ENCODE data around the gene TCF12.

TCF12 gene

DNA sequence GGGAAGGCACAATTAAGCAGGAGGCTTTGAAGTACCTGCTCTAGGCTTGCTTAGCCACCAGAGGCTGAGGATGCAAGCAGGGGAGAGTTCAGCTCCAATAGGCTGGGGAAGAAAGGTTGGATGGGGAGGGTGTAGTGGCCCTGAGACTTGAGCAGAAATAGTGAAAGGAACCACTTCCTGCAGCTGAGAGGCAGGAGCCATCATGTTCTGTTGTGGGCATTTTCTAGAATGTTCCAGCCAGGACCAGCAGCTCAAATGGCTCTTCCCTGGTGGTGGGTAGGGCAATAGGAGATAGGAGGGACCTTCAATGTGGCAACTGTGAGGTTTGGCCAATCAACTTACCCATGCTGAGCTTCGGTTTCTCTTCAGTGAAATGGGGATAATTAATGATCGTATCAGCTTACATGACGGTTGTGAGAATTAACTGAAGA, 378.7 kb downstream of the TCF12 start:
- TF ChIP-seq, protein P1, sequence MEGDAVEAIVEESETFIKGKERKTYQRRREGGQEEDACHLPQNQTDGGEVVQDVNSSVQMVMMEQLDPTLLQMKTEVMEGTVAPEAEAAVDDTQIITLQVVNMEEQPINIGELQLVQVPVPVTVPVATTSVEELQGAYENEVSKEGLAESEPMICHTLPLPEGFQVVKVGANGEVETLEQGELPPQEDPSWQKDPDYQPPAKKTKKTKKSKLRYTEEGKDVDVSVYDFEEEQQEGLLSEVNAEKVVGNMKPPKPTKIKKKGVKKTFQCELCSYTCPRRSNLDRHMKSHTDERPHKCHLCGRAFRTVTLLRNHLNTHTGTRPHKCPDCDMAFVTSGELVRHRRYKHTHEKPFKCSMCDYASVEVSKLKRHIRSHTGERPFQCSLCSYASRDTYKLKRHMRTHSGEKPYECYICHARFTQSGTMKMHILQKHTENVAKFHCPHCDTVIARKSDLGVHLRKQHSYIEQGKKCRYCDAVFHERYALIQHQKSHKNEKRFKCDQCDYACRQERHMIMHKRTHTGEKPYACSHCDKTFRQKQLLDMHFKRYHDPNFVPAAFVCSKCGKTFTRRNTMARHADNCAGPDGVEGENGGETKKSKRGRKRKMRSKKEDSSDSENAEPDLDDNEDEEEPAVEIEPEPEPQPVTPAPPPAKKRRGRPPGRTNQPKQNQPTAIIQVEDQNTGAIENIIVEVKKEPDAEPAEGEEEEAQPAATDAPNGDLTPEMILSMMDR (IDR thresholded peaks at IDR 0.05; ENCODE audit: low read length, missing control alignments): no peak
- DNase-seq (ENCODE audit: low read depth): no peak
- no peak overlapping the region for H3K4me3 ChIP-seq (replicated peaks; ENCODE audit: low read depth, low read length)

DNA sequence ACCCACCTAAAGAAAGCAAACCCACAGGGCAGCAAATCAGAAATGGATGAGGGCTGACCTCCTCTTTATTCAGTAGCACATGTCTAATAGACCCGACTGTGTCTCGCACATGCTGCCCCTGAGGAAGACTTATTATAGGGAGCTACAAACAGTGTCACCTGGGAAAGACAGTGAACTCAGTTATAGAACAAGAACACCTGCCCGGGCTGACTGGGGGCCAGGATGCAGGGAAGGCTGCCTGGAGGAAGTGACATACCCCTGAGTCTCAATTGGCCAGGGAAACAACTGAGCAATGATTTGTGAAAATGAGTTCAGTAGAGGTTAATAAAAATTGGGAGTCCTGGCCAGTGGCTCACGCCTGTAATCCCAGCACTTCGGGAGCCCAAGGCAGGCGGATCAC, 379.2 kb downstream of the TCF12 start:
- H3K4me3 ChIP-seq (replicated peaks; ENCODE audit: low read depth, low read length): no peak overlapping the region

DNA sequence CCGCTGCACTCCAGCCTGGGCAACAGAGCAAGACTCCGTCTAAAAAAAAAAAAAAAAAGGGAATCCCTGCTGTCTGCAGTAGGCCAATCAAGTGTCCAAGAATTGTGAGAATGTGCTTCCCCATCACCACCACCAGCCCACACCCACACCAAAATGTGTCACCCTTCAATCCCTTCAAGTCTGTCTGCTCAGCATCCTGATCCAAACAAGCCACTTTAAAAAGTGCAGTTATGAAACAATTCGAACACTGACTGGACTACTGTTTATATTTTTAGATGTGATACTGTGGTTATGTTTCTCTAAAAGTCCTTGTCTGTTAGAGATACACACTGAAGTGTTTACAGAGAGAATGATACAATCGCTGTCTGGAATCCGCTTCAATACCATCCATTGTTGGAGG, 379.8 kb downstream of the TCF12 start:
- TF ChIP-seq, protein P1 (IDR thresholded peaks at IDR 0.05; ENCODE audit: low read length, missing control alignments): no peak
- H3K4me3 ChIP-seq (replicated peaks; ENCODE audit: low read depth, low read length): no peak overlapping the region
- DNase-seq (ENCODE audit: low read depth): no peak

More for the DNA sequence above, 379.2 kb downstream of the TCF12 start:
- TF ChIP-seq, protein P1 (IDR thresholded peaks at IDR 0.05; ENCODE audit: low read length, missing control alignments): no peak
- DNase-seq (ENCODE audit: low read depth): no peak

DNA sequence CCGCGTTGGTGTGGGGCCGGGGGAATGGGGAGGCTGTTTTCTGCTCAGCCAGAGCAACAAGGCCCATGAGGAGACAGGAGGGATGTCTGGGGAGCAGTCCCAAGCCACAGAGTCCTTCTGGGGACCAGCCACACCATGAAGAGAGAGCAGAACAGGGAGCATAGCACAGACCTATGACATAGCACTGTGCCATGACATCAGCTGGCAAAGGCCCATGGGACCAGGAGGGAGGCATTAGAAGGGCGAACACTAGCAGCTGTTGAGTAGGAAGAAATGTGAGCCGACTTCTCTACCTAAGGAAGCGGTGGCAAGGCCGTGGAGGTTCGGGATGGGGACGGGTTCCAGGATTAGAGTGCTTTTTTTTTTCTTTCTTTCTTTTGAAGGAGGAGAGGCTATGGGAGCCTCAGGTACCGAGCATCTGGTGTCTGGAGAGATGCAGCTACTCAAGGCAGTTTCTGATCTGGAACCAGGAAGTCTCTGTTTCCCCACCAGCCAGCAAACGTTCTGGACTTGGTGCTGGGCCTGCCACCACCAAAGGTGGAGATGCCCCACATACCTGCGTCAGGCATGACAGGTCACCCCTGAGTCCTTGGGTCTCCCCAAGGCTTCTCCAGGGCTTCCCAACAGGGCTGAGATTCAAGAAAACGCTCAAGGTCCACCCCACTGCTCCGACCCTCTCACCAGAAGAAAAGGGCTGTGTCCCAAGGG, 380.6 kb downstream of the TCF12 start:
- TF ChIP-seq, protein P1 (IDR thresholded peaks at IDR 0.05; ENCODE audit: low read length, missing control alignments): no peak
- no peak overlapping the region for H3K4me3 ChIP-seq (replicated peaks; ENCODE audit: low read depth, low read length)
- DNase-seq (ENCODE audit: low read depth): no peak

DNA sequence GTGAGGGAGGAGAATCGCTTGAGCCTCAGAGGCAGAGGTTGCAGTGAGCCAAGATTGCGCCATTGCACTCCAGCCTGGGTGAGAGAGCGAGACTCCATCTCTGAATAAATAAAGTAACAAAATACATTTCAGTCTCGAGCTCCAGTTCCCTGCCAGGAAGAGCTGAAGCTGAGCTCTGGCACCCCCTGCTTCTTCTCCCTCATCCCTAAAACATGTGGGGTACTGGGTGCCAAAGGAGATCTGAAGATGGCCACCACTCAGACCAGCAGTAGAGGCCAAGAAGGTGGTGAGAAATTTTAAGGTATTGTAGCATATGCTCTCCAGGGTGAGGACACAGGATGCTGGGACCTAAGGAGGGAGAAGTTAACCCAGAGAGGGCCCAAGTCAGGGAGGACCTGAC, 382.9 kb downstream of the TCF12 start:
- no peak for DNase-seq (ENCODE audit: low read depth)
- TF ChIP-seq, protein P1 (IDR thresholded peaks at IDR 0.05; ENCODE audit: low read length, missing control alignments): no peak
- H3K4me3 ChIP-seq (replicated peaks; ENCODE audit: low read depth, low read length): no peak overlapping the region

DNA sequence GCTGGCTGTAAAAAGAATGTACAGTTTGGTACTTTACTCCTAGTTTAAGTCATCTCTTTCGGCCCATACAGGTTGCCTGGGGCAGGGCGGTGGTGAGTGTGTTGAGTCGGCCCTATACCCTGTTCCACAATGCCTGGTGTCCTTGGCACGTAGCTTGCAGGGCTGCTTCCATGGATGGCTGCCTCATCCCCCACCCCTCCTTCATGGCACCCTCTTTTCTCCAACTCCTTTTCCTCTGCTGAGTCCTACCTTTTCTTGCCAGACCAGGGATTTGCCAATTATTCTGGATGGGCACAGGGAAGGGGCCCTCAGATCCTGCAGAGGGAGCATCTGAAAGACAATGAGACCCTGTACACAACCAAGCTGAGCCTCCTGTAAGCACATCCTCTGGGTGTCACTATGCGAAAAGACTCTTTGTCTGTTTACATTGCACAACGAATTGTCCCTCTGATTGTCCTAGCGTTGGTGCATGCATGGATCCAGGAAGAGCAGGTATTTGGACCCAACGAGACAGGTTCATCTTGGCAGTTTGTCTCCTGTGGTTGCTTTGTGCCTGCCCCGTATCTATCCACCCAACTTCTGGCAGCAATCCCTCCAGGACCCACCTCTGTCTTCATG, 384.3 kb downstream of the TCF12 start:
- no peak for DNase-seq (ENCODE audit: low read depth)
- H3K4me3 ChIP-seq (replicated peaks; ENCODE audit: low read depth, low read length): no peak overlapping the region
- TF ChIP-seq, protein P1 (IDR thresholded peaks at IDR 0.05; ENCODE audit: low read length, missing control alignments): no peak
